Neuron (in vitro differentiated cells): Measurements from ENCODE around the gene SEC31A.
"Not testable (repeated sequence)": the region's sequence is repeated elsewhere in the genome, so short reads cannot be mapped to it uniquely, and the experiment has no call there.

Experiments used
- H2AFZ ChIP-seq: one replicate; pipeline ENCODE4 v1.6.1; 2013; ENCODE audit warnings: low read depth, mild to moderate bottlenecking, inconsistent platforms, low read length, moderate library complexity
- H3K27me3 ChIP-seq: one replicate; pipeline ENCODE4 v1.6.1; 2013; ENCODE audit warnings: low read length; ENCODE audit not compliant: insufficient read depth
- H3K36me3 ChIP-seq: one replicate; pipeline ENCODE4 v1.6.1; 2013; ENCODE audit warnings: low read length; ENCODE audit not compliant: insufficient read depth
- H3K4me1 ChIP-seq: one replicate; pipeline ENCODE4 v1.6.1; 2013; ENCODE audit warnings: low read length; ENCODE audit not compliant: insufficient read depth
- H3K4me3 ChIP-seq: 2 replicates; pipeline ENCODE4 v1.5.1; 2013; ENCODE audit warnings: mild to moderate bottlenecking, low read length, moderate library complexity
- H3K9me3 ChIP-seq: one replicate; pipeline ENCODE4 v1.6.1; 2013; ENCODE audit warnings: low read length

SEC31A gene

GRCh38 chr4:82890901-82891706 is at the start of gene SEC31A:
Gene SEC31A, minus strand, starts transcription at chr4:82891153. Its CDS starts 9,217 bp downstream, at chr4:82881936.
- H3K4me1 ChIP-seq: peaks cover 25% of the 10 kb centered on the region
- no peaks in the 10 kb centered on the region for H3K9me3 ChIP-seq
- H3K27me3 ChIP-seq: no peaks in the 10 kb centered on the region
- peak within 1 kb of the TSS; percentile 59 for H2AFZ ChIP-seq
- peaks cover 31% of the 10 kb centered on the region for H3K36me3 ChIP-seq
- peak within 1 kb of the TSS; percentile 64 for H3K4me3 ChIP-seq

- H3K4me1 ChIP-seq: no peaks in the 10 kb centered on the region
- no peaks in the 10 kb centered on the region for H3K9me3 ChIP-seq
- H2AFZ ChIP-seq: no peak overlapping the region
- H3K27me3 ChIP-seq: no peaks in the 10 kb centered on the region
- peaks cover 42% of the 10 kb centered on the region for H3K36me3 ChIP-seq
- H3K4me3 ChIP-seq: no peak overlapping the region
Measured at GRCh38 chr4:82939414-82939813, 48.5 kb upstream of the SEC31A start.

- no peaks in the 10 kb centered on the region for H3K9me3 ChIP-seq
- H3K4me1 ChIP-seq: no peaks in the 10 kb centered on the region
- H3K36me3 ChIP-seq: peaks cover 46% of the 10 kb centered on the region
- H2AFZ ChIP-seq: no peak overlapping the region
- H3K4me3 ChIP-seq: no peak overlapping the region
- no peaks in the 10 kb centered on the region for H3K27me3 ChIP-seq
Measured at GRCh38 chr4:82934441-82934840, 43.5 kb upstream of the SEC31A start.

- H2AFZ ChIP-seq: no peak overlapping the region
- H3K36me3 ChIP-seq: peaks cover 31% of the 10 kb centered on the region
- H3K27me3 ChIP-seq: no peaks in the 10 kb centered on the region
- H3K4me1 ChIP-seq: no peaks in the 10 kb centered on the region
- H3K4me3 ChIP-seq: no peak overlapping the region
- no peaks in the 10 kb centered on the region for H3K9me3 ChIP-seq
Measured at GRCh38 chr4:82930848-82931755, 40.1 kb upstream of the SEC31A start.

- Histone ChIP-seq H3K9me3 (no peaks in the 10 kb centered on the region), H2AFZ (no peak overlapping the region), H3K27me3 (no peaks in the 10 kb centered on the region), H3K4me1 (no peaks in the 10 kb centered on the region), H3K36me3 (peaks cover 23% of the 10 kb centered on the region), H3K4me3 (no peak overlapping the region)
Measured at GRCh38 chr4:82921795-82922194, 30.8 kb upstream of the SEC31A start.

- Histone ChIP-seq H3K4me1 (no peaks in the 10 kb centered on the region), H3K4me3 (no peak overlapping the region), H3K36me3 (peaks cover 22% of the 10 kb centered on the region), H2AFZ (no peak overlapping the region), H3K27me3 (no peaks in the 10 kb centered on the region), H3K9me3 (no peaks in the 10 kb centered on the region)
Measured at GRCh38 chr4:82919386-82919785, 28.4 kb upstream of the SEC31A start.

- Histone ChIP-seq H3K27me3 (no peaks in the 10 kb centered on the region), H3K4me1 (no peaks in the 10 kb centered on the region), H2AFZ (no peak overlapping the region), H3K4me3 (no peak overlapping the region), H3K9me3 (no peaks in the 10 kb centered on the region), H3K36me3 (peaks cover 28% of the 10 kb centered on the region)
Measured at GRCh38 chr4:82918091-82918490, 27.1 kb upstream of the SEC31A start.

GRCh38 chr4:82913968-82914367 is 23.0 kb upstream of the SEC31A start:
- not testable (repeated sequence) for H3K4me3 ChIP-seq, H3K27me3 ChIP-seq, H3K9me3 ChIP-seq, H2AFZ ChIP-seq, H3K4me1 ChIP-seq
- peaks cover 43% of the 10 kb centered on the region for H3K36me3 ChIP-seq

- no peaks in the 10 kb centered on the region for H3K4me1 ChIP-seq
- no peaks in the 10 kb centered on the region for H3K9me3 ChIP-seq
- no peak overlapping the region for H2AFZ ChIP-seq
- H3K36me3 ChIP-seq: peaks cover 48% of the 10 kb centered on the region
- no peaks in the 10 kb centered on the region for H3K27me3 ChIP-seq
- H3K4me3 ChIP-seq: no peak overlapping the region
Measured at GRCh38 chr4:82913305-82913704, 22.4 kb upstream of the SEC31A start.

GRCh38 chr4:82909326-82909725 is 18.4 kb upstream of the SEC31A start:
- no peaks in the 10 kb centered on the region for H3K4me1 ChIP-seq
- no peaks in the 10 kb centered on the region for H3K27me3 ChIP-seq
- H3K9me3 ChIP-seq: no peaks in the 10 kb centered on the region
- H3K36me3 ChIP-seq: peaks cover 54% of the 10 kb centered on the region
- H2AFZ ChIP-seq: no peak overlapping the region
- H3K4me3 ChIP-seq: no peak overlapping the region

GRCh38 chr4:82906469-82906868 is 15.5 kb upstream of the SEC31A start:
- no peaks in the 10 kb centered on the region for H3K9me3 ChIP-seq
- H3K36me3 ChIP-seq: peaks cover 40% of the 10 kb centered on the region
- H3K4me1 ChIP-seq: no peaks in the 10 kb centered on the region
- no peaks in the 10 kb centered on the region for H3K27me3 ChIP-seq
- no peak overlapping the region for H3K4me3 ChIP-seq
- no peak overlapping the region for H2AFZ ChIP-seq

GRCh38 chr4:82905205-82905604 is 14.3 kb upstream of the SEC31A start:
- Histone ChIP-seq H3K9me3 (no peaks in the 10 kb centered on the region), H3K4me1 (no peaks in the 10 kb centered on the region), H3K4me3 (no peak overlapping the region), H2AFZ (no peak overlapping the region), H3K27me3 (no peaks in the 10 kb centered on the region), H3K36me3 (peaks cover 33% of the 10 kb centered on the region)

GRCh38 chr4:82903737-82904136 is 12.8 kb upstream of the SEC31A start:
- Histone ChIP-seq H2AFZ (no peak overlapping the region), H3K9me3 (no peaks in the 10 kb centered on the region), H3K36me3 (peaks cover 29% of the 10 kb centered on the region), H3K27me3 (no peaks in the 10 kb centered on the region), H3K4me1 (peaks cover 6% of the 10 kb centered on the region), H3K4me3 (no peak overlapping the region)
